A549 (cell line): ENCODE measurements around the gene APOBR. TPM values are rescaled to one million over a fixed set of nuclear protein-coding genes. Genes with fewer than 3 reads are reported as not detected.

Source experiments
- ATAC-seq, 2 experiments: fragments of 200-7000 bp in 1 of 2; fragments of >200 bp in 1 of 2; cut with Nextera tagmentation in 1 of 2; cut with Tn5 transposase in 1 of 2; 3 replicates each; pipeline versions ENCODE4 v1.8.0 to v1.9.1; 2018 to 2020; ENCODE audit warnings: mild to moderate bottlenecking in 1 of 2, moderate library complexity in 1 of 2
- CTCF ChIA-PET: fragments of 300-600 bp; sonication (Branson Sonifier 250); formaldehyde crosslinking; extraction: SDS; loops from one replicate; lab custom pipeline; 2021; ENCODE audit warnings: antibody characterized with exemption, inconsistent platforms; lab: Yijun Ruan, JAX
- POLR2A ChIA-PET: fragments of 350-600 bp; formaldehyde crosslinking; extraction: SDS; loops from one replicate; lab custom pipeline; 2021; ENCODE audit warnings: antibody characterized with exemption, inconsistent platforms; lab: Yijun Ruan, JAX
- DNase-seq, 2 experiments: peaks; one replicate each; pipeline versions ENCODE4 v3.0.0 to v3.0.0-alpha.2; 2011 to 2016; ENCODE audit warnings: low read depth in 1 of 2, low spot score in 1 of 2
- FAIRE-seq: peaks from 2 replicates; lab custom pipeline; 2011; peaks lifted over from hg19 to GRCh38; lab: Jason Lieb, UNC
- H3K27ac ChIP-seq, 2 experiments: fragments of >200 bp; sonication (Bioruptor Twin); formaldehyde crosslinking; 3 replicates each; pipeline ENCODE4 v1.5.1; 2016 to 2017
- H3K4me1 ChIP-seq: fragments of >200 bp; sonication (Bioruptor Twin); formaldehyde crosslinking; 3 replicates; pipeline ENCODE4 v1.6.1; 2016
- H3K4me2 ChIP-seq: fragments of >200 bp; sonication (Bioruptor Twin); formaldehyde crosslinking; 3 replicates; pipeline ENCODE4 v1.6.1; 2016
- H3K4me3 ChIP-seq: fragments of >200 bp; sonication (Bioruptor Twin); formaldehyde crosslinking; 3 replicates; pipeline ENCODE4 v1.5.1; 2016
- H3K9me3 ChIP-seq: fragments of >200 bp; sonication (Bioruptor Twin); formaldehyde crosslinking; 3 replicates; pipeline ENCODE4 v1.6.1; 2016
- CEBPB ChIP-seq, 2 experiments: fragments of >200 bp in 1 of 2; sonication (Bioruptor Twin) in 1 of 2; formaldehyde crosslinking in 1 of 2; IDR thresholded peaks; 2 replicates each; pipeline ENCODE4 v1.6.1; 2012 to 2016
- EHMT2 ChIP-seq: fragments of 200-600 bp; sonication (generic); IDR thresholded peaks from 2 replicates; pipeline ENCODE4 v1.6.1; 2016; ENCODE audit warnings: antibody characterized with exemption, low read depth, mild to moderate bottlenecking, moderate library complexity
- ESRRA ChIP-seq: fragments of 150-350 bp; IDR thresholded peaks from 2 replicates; pipeline ENCODE4 v1.6.1; 2014; ENCODE audit warnings: mild to moderate bottlenecking, low read length, borderline replicate concordance
- FOSL2 ChIP-seq, 2 experiments: fragments of 450-650 bp in 1 of 2; fragments of >200 bp in 1 of 2; sonication (Bioruptor Twin) in 1 of 2; formaldehyde crosslinking; IDR thresholded peaks; 2 replicates each; pipeline versions ENCODE4 v1.5.0 to v1.6.1; 2016 to 2020; ENCODE audit warnings: mild to moderate bottlenecking in 1 of 2, moderate library complexity in 1 of 2
- HES2 ChIP-seq: fragments of >200 bp; sonication (Bioruptor Twin); formaldehyde crosslinking; IDR thresholded peaks from 2 replicates; pipeline ENCODE4 v1.6.1; 2016
- HMGXB4 ChIP-seq: fragments of 250-450 bp; sonication (Bioruptor Pico); IDR thresholded peaks from 2 replicates; pipeline ENCODE4 v1.5.0; 2021; ENCODE audit warnings: mild to moderate bottlenecking, moderate library complexity, borderline replicate concordance
- HOXB5 ChIP-seq: fragments of 250-450 bp; sonication (Bioruptor Pico); IDR thresholded peaks from 2 replicates; pipeline ENCODE4 v1.5.0; 2020; ENCODE audit warnings: mild to moderate bottlenecking, moderate library complexity
- JUNB ChIP-seq: fragments of >200 bp; sonication (Bioruptor Twin); formaldehyde crosslinking; IDR thresholded peaks from 2 replicates; pipeline ENCODE4 v1.6.1; 2016
- KDM1A ChIP-seq: fragments of 200-600 bp; sonication (generic); IDR thresholded peaks from 2 replicates; pipeline ENCODE4 v1.6.1; 2016; ENCODE audit warnings: low read depth, mild to moderate bottlenecking
- KDM5A ChIP-seq: fragments of 200-600 bp; sonication (generic); IDR thresholded peaks from 2 replicates; pipeline ENCODE4 v1.6.1; 2016; ENCODE audit warnings: antibody characterized with exemption, mild to moderate bottlenecking
- MAFK ChIP-seq: fragments of 450-650 bp; IDR thresholded peaks from 2 replicates; pipeline ENCODE4 v1.6.1; 2014; ENCODE audit not compliant: partially characterized antibody
- NFE2L2 ChIP-seq: fragments of 150-350 bp; conservative IDR thresholded peaks from 2 replicates; pipeline ENCODE4 v1.6.1; 2014; ENCODE audit warnings: low read length
- NR3C1 ChIP-seq: fragments of >200 bp; sonication (Bioruptor Twin); formaldehyde crosslinking; IDR thresholded peaks from 3 replicates; pipeline ENCODE4 v1.6.1; 2017
- RAD21 ChIP-seq, 2 experiments: fragments of >200 bp in 1 of 2; sonication (Bioruptor Twin) in 1 of 2; formaldehyde crosslinking in 1 of 2; IDR thresholded peaks in 1 of 2; conservative IDR thresholded peaks in 1 of 2; 2 replicates in 1 of 2; 3 replicates in 1 of 2; pipeline ENCODE4 v1.6.1; 2012 to 2018; ENCODE audit warnings: inconsistent platforms in 1 of 2
- RARB ChIP-seq: fragments of 250-450 bp; sonication (Bioruptor Pico); IDR thresholded peaks from 2 replicates; pipeline ENCODE4 v1.8.0; 2021; ENCODE audit warnings: mild to moderate bottlenecking, moderate library complexity
- RFX5 ChIP-seq: fragments of 450-650 bp; IDR thresholded peaks from 2 replicates; pipeline ENCODE4 v1.7.1; 2014; ENCODE audit warnings: antibody characterized with exemption, mild to moderate bottlenecking, moderate library complexity
- RNF2 ChIP-seq: fragments of 200-600 bp; sonication (generic); IDR thresholded peaks from 2 replicates; pipeline ENCODE4 v1.6.1; 2016; ENCODE audit warnings: low read depth, mild to moderate bottlenecking, antibody characterized with exemption, moderate library complexity, borderline replicate concordance
- SMC3 ChIP-seq: fragments of >200 bp; sonication (Bioruptor Twin); formaldehyde crosslinking; IDR thresholded peaks from 3 replicates; pipeline ENCODE4 v1.6.1; 2018; ENCODE audit warnings: inconsistent platforms
- USF2 ChIP-seq: fragments of 450-650 bp; IDR thresholded peaks from 2 replicates; pipeline ENCODE4 v1.6.1; 2014; ENCODE audit warnings: antibody characterized with exemption
- ZSCAN20 ChIP-seq: fragments of 250-450 bp; sonication (Bioruptor Pico); IDR thresholded peaks from 2 replicates; pipeline ENCODE4 v1.8.0; 2022; ENCODE audit warnings: mild to moderate bottlenecking, moderate library complexity
- WGBS: methylation state at CpG from one replicate; pipeline ENCODE4 v1.1.6; 2017; ENCODE audit errors: missing lambda C conversion rate; 5-methylcytosine and 5-hydroxymethylcytosine counted together
- polyA plus RNA-seq, 4 experiments: library from polyadenylated mRNA; depleted of rRNA in 3 of 4; stranded (reverse); fragments of >200 nt; fragmentation: RNase III in 1 of 4; extraction: RNeasy Plus Mini Kit Qiagen cat#74134 plus additional on column Dnase treatment in 1 of 4; gene quantifications; 2 replicates in 3 of 4; 3 replicates in 1 of 4; pipeline ENCODE4 v1.2.3, GENCODE V29; 2011 to 2017
- TF ChIP-seq, protein P1 (sequence below): IDR thresholded peaks from 2 replicates; pipeline ENCODE4 v1.6.1; 2012; ENCODE audit warnings: low read depth, borderline replicate concordance
- TF ChIP-seq, protein P2 (sequence below): IDR thresholded peaks from 2 replicates; pipeline ENCODE4 v1.6.1; 2012
- TF ChIP-seq, protein P3 (sequence below): fragments of 150-350 bp; IDR thresholded peaks from 2 replicates; pipeline ENCODE4 v1.6.1; 2014; ENCODE audit warnings: low read depth, mild to moderate bottlenecking, low read length

Gene APOBR
- polyA plus RNA-seq, 2 of the 4 experiments (the other 2 are of a cell fraction) = 0.01 to 0.08 TPM

DNA sequence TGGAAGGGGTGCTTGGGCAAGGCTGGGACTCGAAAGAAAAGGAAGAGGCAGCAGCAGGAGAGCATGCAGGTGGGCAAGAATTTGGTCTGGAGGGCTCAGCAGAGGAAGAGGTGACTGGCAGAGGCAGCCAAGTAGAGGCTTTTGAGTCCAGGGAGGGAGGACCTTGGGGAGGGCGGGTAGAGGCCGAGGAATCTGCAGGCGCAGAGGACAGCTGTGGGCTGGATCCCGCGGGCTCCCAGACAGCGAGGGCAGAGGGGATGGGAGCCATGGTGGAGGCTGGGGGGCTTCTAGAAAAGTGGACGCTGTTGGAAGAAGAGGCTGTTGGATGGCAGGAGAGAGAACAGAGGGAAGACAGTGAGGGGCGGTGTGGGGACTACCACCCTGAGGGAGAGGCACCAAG is 2.9 kb downstream of the APOBR start:
- no peak overlapping the region for H3K27ac ChIP-seq
- no peaks in the 10 kb centered on the region for H3K4me1 ChIP-seq
- POLR2A ChIA-PET = no interaction called here
- no peak for DNase-seq
- WGBS = 65% methylated on average over 9 of the region's 9 CpGs
- TF ChIP-seq NFE2L2 = no peak
- TF ChIP-seq EHMT2 = no peak
- no peak for TF ChIP-seq HMGXB4 (CRISPR knock-in tag)
- TF ChIP-seq, protein P1, sequence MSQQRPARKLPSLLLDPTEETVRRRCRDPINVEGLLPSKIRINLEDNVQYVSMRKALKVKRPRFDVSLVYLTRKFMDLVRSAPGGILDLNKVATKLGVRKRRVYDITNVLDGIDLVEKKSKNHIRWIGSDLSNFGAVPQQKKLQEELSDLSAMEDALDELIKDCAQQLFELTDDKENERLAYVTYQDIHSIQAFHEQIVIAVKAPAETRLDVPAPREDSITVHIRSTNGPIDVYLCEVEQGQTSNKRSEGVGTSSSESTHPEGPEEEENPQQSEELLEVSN = no peak
- no peak for TF ChIP-seq HOXB5
- TF ChIP-seq ESRRA = no peak
- no peak for TF ChIP-seq RARB
- TF ChIP-seq, protein P2, sequence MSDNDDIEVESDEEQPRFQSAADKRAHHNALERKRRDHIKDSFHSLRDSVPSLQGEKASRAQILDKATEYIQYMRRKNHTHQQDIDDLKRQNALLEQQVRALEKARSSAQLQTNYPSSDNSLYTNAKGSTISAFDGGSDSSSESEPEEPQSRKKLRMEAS = no peak
- no peak for TF ChIP-seq USF2
- no peak for TF ChIP-seq CEBPB (IDR thresholded peaks at IDR 0.05)
- TF ChIP-seq SMC3 = no peak
- TF ChIP-seq, all 56 proteins: peak for 0
- Histone ChIP-seq H3K4me3 (no peak overlapping the region), H3K9me3 (no peaks in the 10 kb centered on the region), H3K4me2 (no peak overlapping the region)
- FAIRE-seq (no peak), ATAC-seq (no peak)
- CTCF ChIA-PET = interaction anchor here (1.2 kb wide), 1 partner anchor 119 kb away, joined by 3 read pairs; no protein-coding TSS in a partner anchor

- Histone ChIP-seq H3K27ac (no peak overlapping the region), H3K4me3 (no peak overlapping the region), H3K4me2 (no peak overlapping the region), H3K9me3 (no peaks in the 10 kb centered on the region), H3K4me1 (no peaks in the 10 kb centered on the region)
- no peak for ATAC-seq
- no peak for TF ChIP-seq RAD21 (conservative IDR thresholded peaks at IDR 0.05 in 1 of 2, IDR thresholded peaks at IDR 0.05 in 1 of 2)
- no peak for TF ChIP-seq KDM1A
- no peak for TF ChIP-seq FOSL2 (IDR thresholded peaks at IDR 0.05)
- no peak for TF ChIP-seq FOSL2 (CRISPR knock-in tag; IDR thresholded peaks at IDR 0.05)
- no peak for TF ChIP-seq HES2
- no peak for TF ChIP-seq MAFK
- no peak for TF ChIP-seq KDM5A
- CTCF ChIA-PET = no interaction called here
- no peak for FAIRE-seq
- 70% methylated on average over 32 of the region's 33 CpGs for WGBS
- POLR2A ChIA-PET = no interaction called here
- DNase-seq = no peak
Observed at GRCh38 chr16:28497861-28498599, 3.6 kb downstream of the APOBR start.

DNA sequence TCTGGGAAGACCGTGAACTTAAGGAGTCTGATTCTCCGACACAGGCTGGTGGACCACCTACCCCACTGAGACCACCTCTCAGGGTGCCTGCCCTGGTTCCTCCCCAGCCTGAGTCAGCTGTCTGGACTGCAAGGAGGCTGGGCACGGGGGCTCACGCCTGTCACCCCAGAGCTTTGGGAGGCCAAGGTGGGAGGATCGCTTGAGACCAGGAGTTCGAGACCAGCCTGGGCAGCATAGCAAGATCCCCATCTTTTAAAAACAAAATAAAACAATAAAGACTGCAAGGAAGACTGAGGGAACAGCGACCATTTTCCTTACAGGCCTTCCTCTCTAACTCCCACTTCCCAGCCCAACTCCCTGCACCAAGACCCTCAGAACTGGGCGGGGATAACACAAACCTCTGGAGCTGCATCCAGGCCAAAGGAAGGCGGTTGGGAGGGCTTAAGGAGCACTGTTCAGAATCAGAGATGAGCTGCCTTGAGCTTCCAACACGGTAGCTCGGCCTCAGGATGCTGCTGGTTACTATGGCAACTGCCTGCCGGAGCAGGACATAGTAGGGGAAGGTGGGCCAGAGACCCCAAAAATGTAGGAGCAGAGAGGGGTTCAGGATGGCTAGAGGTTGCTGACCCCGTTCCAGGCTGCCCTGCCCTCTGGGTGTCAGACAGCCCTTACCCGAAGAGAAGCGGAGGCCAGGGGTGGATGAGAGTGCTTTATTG is 4.4 kb downstream of the APOBR start:
- H3K9me3 ChIP-seq = no peaks in the 10 kb centered on the region
- DNase-seq (no peak), ATAC-seq (no peak), FAIRE-seq (no peak)
- no peak overlapping the region for H3K27ac ChIP-seq
- CTCF ChIA-PET = no interaction called here
- POLR2A ChIA-PET = no interaction called here
- no peak overlapping the region for H3K4me3 ChIP-seq
- H3K4me1 ChIP-seq = no peaks in the 10 kb centered on the region
- H3K4me2 ChIP-seq = no peak overlapping the region
- WGBS = 61% methylated on average over 15 of the region's 15 CpGs
- TF ChIP-seq NFE2L2 = no peak
- no peak for TF ChIP-seq HMGXB4 (CRISPR knock-in tag)
- no peak for TF ChIP-seq JUNB
- no peak for TF ChIP-seq RNF2
- no peak for TF ChIP-seq USF2
- no peak for TF ChIP-seq NR3C1
- TF ChIP-seq ZSCAN20 (CRISPR knock-in tag) = no peak
- TF ChIP-seq RFX5 = no peak
- TF ChIP-seq, protein P3, sequence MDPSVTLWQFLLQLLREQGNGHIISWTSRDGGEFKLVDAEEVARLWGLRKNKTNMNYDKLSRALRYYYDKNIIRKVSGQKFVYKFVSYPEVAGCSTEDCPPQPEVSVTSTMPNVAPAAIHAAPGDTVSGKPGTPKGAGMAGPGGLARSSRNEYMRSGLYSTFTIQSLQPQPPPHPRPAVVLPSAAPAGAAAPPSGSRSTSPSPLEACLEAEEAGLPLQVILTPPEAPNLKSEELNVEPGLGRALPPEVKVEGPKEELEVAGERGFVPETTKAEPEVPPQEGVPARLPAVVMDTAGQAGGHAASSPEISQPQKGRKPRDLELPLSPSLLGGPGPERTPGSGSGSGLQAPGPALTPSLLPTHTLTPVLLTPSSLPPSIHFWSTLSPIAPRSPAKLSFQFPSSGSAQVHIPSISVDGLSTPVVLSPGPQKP = no peak
- TF ChIP-seq FOSL2 (IDR thresholded peaks at IDR 0.05) = no peak
- no peak for TF ChIP-seq FOSL2 (CRISPR knock-in tag; IDR thresholded peaks at IDR 0.05)
